Gastrocnemius medialis (tissue), 4 donors: ENCODE results near the gene SHISAL1.

Experiments used
- POLR2A ChIP-seq, 2 donors: fragments of 450-650 bp; IDR thresholded peaks; one replicate each; pipeline ENCODE4 v1.6.1; 2017; ENCODE audit warnings: antibody characterized with exemption in 2 of 2, mild to moderate bottlenecking in 2 of 2, moderate library complexity in 2 of 2
- TF ChIP-seq, protein P1 (sequence below), 5 experiments: fragments of 450-650 bp in 3 of 5; fragments of 200-600 bp in 2 of 5; sonication (generic) in 2 of 5; IDR thresholded peaks in 4 of 5; conservative IDR thresholded peaks in 1 of 5; 1 replicate in 4 of 5; 2 replicates in 1 of 5; pipeline ENCODE4 v1.5.1; 2016 to 2019; ENCODE audit warnings: antibody characterized with exemption in 5 of 5, mild to moderate bottlenecking in 3 of 5, moderate library complexity in 3 of 5

DNA sequence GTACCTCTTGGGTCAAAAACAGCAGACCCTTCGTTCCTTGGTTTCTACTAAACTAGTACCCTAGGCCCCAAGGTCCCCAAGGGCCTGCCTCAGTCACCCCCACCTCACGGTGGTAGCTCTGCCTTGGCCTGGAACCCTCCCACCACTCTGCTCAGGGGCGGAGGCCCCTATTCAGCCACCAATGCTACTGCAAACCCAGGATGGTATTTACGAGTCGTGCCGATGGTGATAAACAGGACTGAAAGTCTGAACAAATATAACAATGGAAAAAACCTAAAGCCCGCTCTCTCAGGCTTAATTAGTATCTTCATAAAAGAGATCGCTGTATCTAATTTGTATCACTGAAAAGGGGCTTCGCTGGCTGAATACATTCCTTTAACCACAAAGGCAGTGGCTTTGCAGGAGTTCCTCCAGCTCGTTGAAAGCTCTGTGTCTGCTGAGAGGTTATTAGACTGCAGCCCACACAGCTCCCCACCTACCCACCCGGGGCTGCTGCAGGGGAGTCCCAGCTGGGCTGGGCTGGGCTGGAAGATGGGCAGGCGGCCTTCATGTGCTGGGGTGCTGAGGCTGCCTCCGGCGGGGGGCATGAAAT lies 15.2 kb downstream of the SHISAL1 start:
- TF ChIP-seq, protein P1, sequence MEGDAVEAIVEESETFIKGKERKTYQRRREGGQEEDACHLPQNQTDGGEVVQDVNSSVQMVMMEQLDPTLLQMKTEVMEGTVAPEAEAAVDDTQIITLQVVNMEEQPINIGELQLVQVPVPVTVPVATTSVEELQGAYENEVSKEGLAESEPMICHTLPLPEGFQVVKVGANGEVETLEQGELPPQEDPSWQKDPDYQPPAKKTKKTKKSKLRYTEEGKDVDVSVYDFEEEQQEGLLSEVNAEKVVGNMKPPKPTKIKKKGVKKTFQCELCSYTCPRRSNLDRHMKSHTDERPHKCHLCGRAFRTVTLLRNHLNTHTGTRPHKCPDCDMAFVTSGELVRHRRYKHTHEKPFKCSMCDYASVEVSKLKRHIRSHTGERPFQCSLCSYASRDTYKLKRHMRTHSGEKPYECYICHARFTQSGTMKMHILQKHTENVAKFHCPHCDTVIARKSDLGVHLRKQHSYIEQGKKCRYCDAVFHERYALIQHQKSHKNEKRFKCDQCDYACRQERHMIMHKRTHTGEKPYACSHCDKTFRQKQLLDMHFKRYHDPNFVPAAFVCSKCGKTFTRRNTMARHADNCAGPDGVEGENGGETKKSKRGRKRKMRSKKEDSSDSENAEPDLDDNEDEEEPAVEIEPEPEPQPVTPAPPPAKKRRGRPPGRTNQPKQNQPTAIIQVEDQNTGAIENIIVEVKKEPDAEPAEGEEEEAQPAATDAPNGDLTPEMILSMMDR (IDR thresholded peaks at IDR 0.05 in 4 of 5, conservative IDR thresholded peaks at IDR 0.05 in 1 of 5): no peak
- no peak for TF ChIP-seq POLR2A (IDR thresholded peaks at IDR 0.05)
